Measurements from ENCODE around the gene THPO.

THPO gene

DNA sequence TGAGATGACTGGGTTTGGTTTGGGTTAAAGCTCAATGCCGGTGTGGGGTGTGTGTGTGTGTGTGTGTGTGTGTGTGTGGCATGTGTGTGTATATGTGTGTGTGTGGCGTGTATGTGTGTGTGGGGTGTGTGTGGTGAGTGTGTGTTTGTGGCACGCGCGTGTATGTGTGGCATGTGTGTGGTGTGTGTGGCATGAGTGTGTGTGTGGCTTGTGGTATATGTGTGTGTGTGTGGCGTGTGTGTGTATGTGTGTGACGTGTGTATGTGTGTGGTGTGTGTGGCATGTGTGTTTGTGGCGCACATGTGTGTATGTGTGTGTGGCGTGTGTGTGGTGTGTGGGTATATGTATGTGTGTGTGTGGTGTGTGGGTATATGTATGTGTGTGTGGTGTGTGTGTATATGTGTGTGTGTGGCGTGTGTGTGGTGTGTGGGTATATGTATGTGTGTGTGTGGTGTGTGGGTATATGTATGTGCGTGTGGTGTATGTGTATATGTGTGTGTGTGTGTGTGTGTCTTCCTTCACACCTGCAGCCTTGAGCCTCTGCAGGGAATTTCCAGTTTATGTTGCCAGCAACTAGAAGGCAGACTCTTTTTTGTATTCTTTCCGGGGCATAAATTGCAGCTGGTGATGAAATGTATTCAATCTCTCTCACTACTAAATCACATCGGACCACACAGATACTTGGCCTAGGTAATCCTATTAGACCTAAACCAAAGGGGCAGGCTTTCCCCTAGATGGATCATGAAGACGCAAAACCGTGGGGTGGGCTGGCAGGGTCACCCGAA lies 36.6 kb upstream of the THPO start:
- Histone ChIP-seq H3K36me3 (ENCODE audit: control insufficient read depth, insufficient read depth, low read length) (no peaks in the 10 kb centered on the region), H2BK5ac (ENCODE audit: low read length) (no peak overlapping the region), H3K27me3 (ENCODE audit: insufficient read depth, low read length, poor library complexity) (no peaks in the 10 kb centered on the region), H2BK120ac (ENCODE audit: low read depth, low read length) (no peak overlapping the region), H3K23ac (ENCODE audit: low read length) (no peak overlapping the region), H3K79me1 (ENCODE audit: low read length) (no peaks in the 10 kb centered on the region), H3K4me3 (ENCODE audit: low read length) (no peak overlapping the region), H3K27ac (ENCODE audit: low read depth, low read length) (no peak overlapping the region), H3K4ac (ENCODE audit: low read depth, low read length) (no peak overlapping the region), H3K56ac (ENCODE audit: low read length) (no peak overlapping the region), H3K4me2 (ENCODE audit: low read length) (no peak overlapping the region), H3K9ac (ENCODE audit: low read length) (no peak overlapping the region), H2BK15ac (replicated peaks; ENCODE audit: low read depth) (no peak overlapping the region), H2AK5ac (ENCODE audit: low read length) (no peak overlapping the region), H3K79me2 (ENCODE audit: control insufficient read depth, insufficient read depth, low read length) (no peaks in the 10 kb centered on the region), H3K4me1 (ENCODE audit: control insufficient read depth, low read depth, low read length) (no peaks in the 10 kb centered on the region), H4K8ac (ENCODE audit: low read depth, low read length) (no peak overlapping the region), H4K5ac (ENCODE audit: low read length) (no peak overlapping the region), H3K18ac (ENCODE audit: low read length) (no peak overlapping the region)
- DNase-seq: no peak
- WGBS (ENCODE audit: extremely low coverage, insufficient coverage, low lambda C conversion rate): 100% methylated on average over 6 of the region's 16 CpGs

DNA sequence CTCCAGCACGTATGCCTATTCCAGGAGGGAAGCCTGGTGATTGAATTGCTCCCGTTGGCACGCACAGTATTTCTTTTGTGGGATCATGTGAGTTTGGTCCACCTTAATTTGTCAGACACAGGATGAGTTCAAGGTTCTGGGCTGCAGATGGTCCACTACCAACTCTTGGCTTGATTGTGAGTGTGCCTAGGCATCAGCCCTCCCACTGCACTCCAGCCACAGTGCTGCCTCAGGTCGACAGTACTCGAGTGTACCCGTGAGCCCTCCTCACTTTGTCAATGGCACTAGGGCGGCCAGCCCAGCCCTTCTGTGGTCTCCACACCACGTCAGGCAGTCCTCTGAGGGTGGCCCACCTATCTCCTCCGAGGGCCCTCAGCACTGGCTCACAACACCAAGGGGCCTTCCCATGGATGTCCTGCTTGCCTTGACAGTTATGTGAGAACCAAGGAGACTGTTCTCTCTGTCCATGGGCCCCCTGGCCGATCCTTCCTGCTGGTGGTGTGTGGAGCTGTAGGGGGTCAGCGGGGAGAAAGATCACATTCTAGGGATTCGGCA lies 32.0 kb upstream of the THPO start:
- no peak overlapping the region for H2BK15ac ChIP-seq (replicated peaks; ENCODE audit: low read depth)
- no peak overlapping the region for H2BK5ac ChIP-seq (ENCODE audit: low read length)
- H3K79me2 ChIP-seq (ENCODE audit: control insufficient read depth, insufficient read depth, low read length): no peaks in the 10 kb centered on the region
- no peak overlapping the region for H3K23ac ChIP-seq (ENCODE audit: low read length)
- no peak overlapping the region for H3K4ac ChIP-seq (ENCODE audit: low read depth, low read length)
- H4K5ac ChIP-seq (ENCODE audit: low read length): no peak overlapping the region
- no peak overlapping the region for H3K4me3 ChIP-seq (ENCODE audit: low read length)
- no peaks in the 10 kb centered on the region for H3K27me3 ChIP-seq (ENCODE audit: insufficient read depth, low read length, poor library complexity)
- no peak overlapping the region for H3K18ac ChIP-seq (ENCODE audit: low read length)
- H3K79me1 ChIP-seq (ENCODE audit: low read length): no peaks in the 10 kb centered on the region
- H4K8ac ChIP-seq (ENCODE audit: low read depth, low read length): no peak overlapping the region
- no CpG with 5 or more reads among the region's 12 CpGs for WGBS (ENCODE audit: extremely low coverage, insufficient coverage, low lambda C conversion rate)
- H3K27ac ChIP-seq (ENCODE audit: low read depth, low read length): no peak overlapping the region
- H3K9ac ChIP-seq (ENCODE audit: low read length): no peak overlapping the region
- DNase-seq: no peak
- no peak overlapping the region for H3K56ac ChIP-seq (ENCODE audit: low read length)
- H3K4me1 ChIP-seq (ENCODE audit: control insufficient read depth, low read depth, low read length): no peaks in the 10 kb centered on the region
- H2BK120ac ChIP-seq (ENCODE audit: low read depth, low read length): no peak overlapping the region
- no peaks in the 10 kb centered on the region for H3K36me3 ChIP-seq (ENCODE audit: control insufficient read depth, insufficient read depth, low read length)
- H3K4me2 ChIP-seq (ENCODE audit: low read length): no peak overlapping the region
- no peak overlapping the region for H2AK5ac ChIP-seq (ENCODE audit: low read length)

DNA sequence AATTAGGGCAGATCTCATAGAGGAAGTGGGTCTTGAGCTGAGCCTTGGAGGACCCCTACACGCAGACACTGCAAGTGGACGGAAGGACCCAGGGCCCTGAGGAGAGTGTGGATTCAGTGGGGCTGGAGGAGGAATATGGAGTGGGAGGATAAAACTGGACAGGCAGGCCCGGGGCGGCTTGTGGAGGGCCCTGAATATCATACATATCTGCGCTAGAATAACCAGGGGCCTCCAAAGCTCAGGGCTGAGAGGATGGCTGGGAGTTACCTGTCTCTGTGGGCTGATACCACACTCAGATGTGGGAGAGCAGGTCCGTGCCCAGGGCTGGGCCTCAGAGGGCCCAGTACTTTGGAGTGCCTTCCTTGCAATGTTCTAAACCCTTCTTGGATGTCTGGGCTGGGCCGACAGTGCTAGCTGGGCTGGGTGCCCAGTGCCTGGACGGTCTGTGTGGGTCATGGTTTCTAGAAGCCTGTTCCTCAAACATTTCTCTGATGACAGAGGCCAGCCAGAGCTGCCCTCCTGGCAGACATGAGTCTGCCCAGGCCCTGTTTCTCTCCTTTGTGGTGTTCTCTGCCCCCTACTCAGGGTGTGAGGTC lies 31.4 kb upstream of the THPO start:
- Histone ChIP-seq H3K4me3 (ENCODE audit: low read length) (no peak overlapping the region), H3K23ac (ENCODE audit: low read length) (no peak overlapping the region), H3K79me2 (ENCODE audit: control insufficient read depth, insufficient read depth, low read length) (no peaks in the 10 kb centered on the region), H3K79me1 (ENCODE audit: low read length) (no peaks in the 10 kb centered on the region), H3K4me2 (ENCODE audit: low read length) (no peak overlapping the region), H3K56ac (ENCODE audit: low read length) (no peak overlapping the region), H3K36me3 (ENCODE audit: control insufficient read depth, insufficient read depth, low read length) (no peaks in the 10 kb centered on the region), H4K8ac (ENCODE audit: low read depth, low read length) (no peak overlapping the region), H2BK120ac (ENCODE audit: low read depth, low read length) (no peak overlapping the region), H2BK5ac (ENCODE audit: low read length) (no peak overlapping the region), H3K4me1 (ENCODE audit: control insufficient read depth, low read depth, low read length) (no peaks in the 10 kb centered on the region), H3K27me3 (ENCODE audit: insufficient read depth, low read length, poor library complexity) (no peaks in the 10 kb centered on the region), H3K27ac (ENCODE audit: low read depth, low read length) (no peak overlapping the region), H2AK5ac (ENCODE audit: low read length) (no peak overlapping the region), H4K5ac (ENCODE audit: low read length) (no peak overlapping the region), H2BK15ac (replicated peaks; ENCODE audit: low read depth) (no peak overlapping the region), H3K4ac (ENCODE audit: low read depth, low read length) (no peak overlapping the region), H3K18ac (ENCODE audit: low read length) (no peak overlapping the region), H3K9ac (ENCODE audit: low read length) (no peak overlapping the region)
- DNase-seq: no peak
- WGBS (ENCODE audit: extremely low coverage, insufficient coverage, low lambda C conversion rate): no CpG with 5 or more reads among the region's 8 CpGs

DNA sequence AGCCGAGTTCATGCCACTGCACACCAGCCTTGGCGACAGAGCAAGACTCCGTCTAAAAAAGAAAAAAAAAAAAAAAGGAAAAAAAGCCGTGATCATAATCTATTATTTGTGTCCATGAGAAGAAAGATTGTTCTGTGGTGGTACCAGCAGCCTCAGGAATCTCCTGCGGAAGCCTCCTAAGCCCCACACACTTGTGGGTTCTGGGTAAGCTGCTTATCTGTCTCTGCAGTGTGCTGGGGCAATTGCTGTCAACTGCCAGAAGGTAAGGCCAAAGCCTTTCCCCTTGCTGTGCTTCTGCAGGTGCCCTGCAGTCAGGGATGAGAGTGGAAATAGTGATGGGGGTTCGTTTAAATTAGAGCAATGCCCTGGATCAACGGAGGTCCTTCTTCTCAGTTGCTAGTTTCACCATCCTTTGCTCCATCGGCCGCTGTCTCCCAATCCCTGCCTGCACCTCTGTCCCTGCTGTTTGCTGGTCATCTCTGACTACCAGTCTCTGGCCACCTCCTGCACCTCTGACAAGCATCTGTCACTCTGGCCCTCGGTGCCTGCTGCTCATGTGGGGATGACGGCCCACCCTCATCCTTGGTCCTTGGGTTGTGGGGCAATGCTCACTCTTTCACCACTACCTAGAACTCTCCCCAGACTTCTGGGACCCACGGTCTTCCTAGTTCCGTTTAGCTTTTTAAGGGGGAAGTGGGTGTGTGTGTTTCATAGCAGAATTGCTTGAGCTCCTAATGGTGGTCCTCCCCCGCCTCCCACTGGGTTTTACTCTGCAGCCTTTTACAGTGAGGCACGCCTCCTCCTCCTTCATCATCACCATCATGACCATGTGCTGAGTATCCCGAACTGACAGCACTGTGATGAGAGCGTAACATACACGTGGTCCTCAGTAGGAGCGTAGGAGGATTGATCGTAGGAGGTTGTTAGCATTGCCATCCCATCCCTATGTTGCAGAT lies 27.3 kb upstream of the THPO start:
- Histone ChIP-seq H4K5ac (ENCODE audit: low read length) (no peak overlapping the region), H3K4me2 (ENCODE audit: low read length) (no peak overlapping the region)
- DNase-seq: no peak

DNA sequence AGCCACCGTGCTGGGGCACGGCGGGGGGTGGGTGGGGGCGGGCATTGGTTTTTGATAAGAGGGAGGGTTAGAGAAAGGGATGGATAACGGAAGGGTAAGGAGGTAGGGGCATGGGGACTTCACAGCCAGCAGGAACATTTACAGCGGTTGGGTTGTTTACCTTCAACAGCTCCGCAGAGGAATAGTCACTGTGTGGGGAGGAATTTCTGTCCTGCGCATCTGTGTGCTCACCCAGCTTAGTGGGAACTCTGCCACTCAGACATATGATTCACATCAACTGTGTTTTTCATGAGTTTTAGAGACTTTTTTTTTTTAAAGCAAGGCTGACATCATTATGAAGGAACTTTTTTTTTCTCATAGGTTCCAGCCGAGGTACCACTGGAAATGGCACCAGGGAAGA lies 21.4 kb upstream of the THPO start:
- no peaks in the 10 kb centered on the region for H3K79me1 ChIP-seq (ENCODE audit: low read length)
- no peak overlapping the region for H3K18ac ChIP-seq (ENCODE audit: low read length)
- peak; percentile 46 for DNase-seq
- H2AK5ac ChIP-seq (ENCODE audit: low read length): no peak overlapping the region
- no peak overlapping the region for H3K23ac ChIP-seq (ENCODE audit: low read length)
- no peak overlapping the region for H4K8ac ChIP-seq (ENCODE audit: low read depth, low read length)
- no peak overlapping the region for H2BK5ac ChIP-seq (ENCODE audit: low read length)
- no peak overlapping the region for H2BK120ac ChIP-seq (ENCODE audit: low read depth, low read length)
- H4K5ac ChIP-seq (ENCODE audit: low read length): no peak overlapping the region
- no peak overlapping the region for H3K4me2 ChIP-seq (ENCODE audit: low read length)
- H2BK15ac ChIP-seq (replicated peaks; ENCODE audit: low read depth): no peak overlapping the region
- no peak overlapping the region for H3K9ac ChIP-seq (ENCODE audit: low read length)
- H3K4me3 ChIP-seq (ENCODE audit: low read length): no peak overlapping the region
- no peaks in the 10 kb centered on the region for H3K36me3 ChIP-seq (ENCODE audit: control insufficient read depth, insufficient read depth, low read length)
- no peaks in the 10 kb centered on the region for H3K79me2 ChIP-seq (ENCODE audit: control insufficient read depth, insufficient read depth, low read length)
- H3K27ac ChIP-seq (ENCODE audit: low read depth, low read length): no peak overlapping the region
- no peaks in the 10 kb centered on the region for H3K4me1 ChIP-seq (ENCODE audit: control insufficient read depth, low read depth, low read length)
- no peak overlapping the region for H3K4ac ChIP-seq (ENCODE audit: low read depth, low read length)
- H3K27me3 ChIP-seq (ENCODE audit: insufficient read depth, low read length, poor library complexity): no peaks in the 10 kb centered on the region
- WGBS (ENCODE audit: extremely low coverage, insufficient coverage, low lambda C conversion rate): no CpG with 5 or more reads among the region's 9 CpGs
- no peak overlapping the region for H3K56ac ChIP-seq (ENCODE audit: low read length)

More for the DNA sequence above, 27.3 kb upstream of the THPO start:
- Histone ChIP-seq H2BK5ac (ENCODE audit: low read length) (no peak overlapping the region), H3K18ac (ENCODE audit: low read length) (no peak overlapping the region), H3K23ac (ENCODE audit: low read length) (peak overlapping the region; percentile 3), H3K79me1 (ENCODE audit: low read length) (no peaks in the 10 kb centered on the region), H3K79me2 (ENCODE audit: control insufficient read depth, insufficient read depth, low read length) (no peaks in the 10 kb centered on the region), H2BK15ac (replicated peaks; ENCODE audit: low read depth) (no peak overlapping the region), H3K4ac (ENCODE audit: low read depth, low read length) (no peak overlapping the region), H3K27me3 (ENCODE audit: insufficient read depth, low read length, poor library complexity) (no peaks in the 10 kb centered on the region), H3K36me3 (ENCODE audit: control insufficient read depth, insufficient read depth, low read length) (no peaks in the 10 kb centered on the region), H2AK5ac (ENCODE audit: low read length) (no peak overlapping the region), H3K56ac (ENCODE audit: low read length) (peak overlapping the region; percentile 42), H2BK120ac (ENCODE audit: low read depth, low read length) (no peak overlapping the region), H3K27ac (ENCODE audit: low read depth, low read length) (no peak overlapping the region), H4K8ac (ENCODE audit: low read depth, low read length) (no peak overlapping the region), H3K9ac (ENCODE audit: low read length) (no peak overlapping the region), H3K4me3 (ENCODE audit: low read length) (no peak overlapping the region), H3K4me1 (ENCODE audit: control insufficient read depth, low read depth, low read length) (no peaks in the 10 kb centered on the region)
- WGBS (ENCODE audit: extremely low coverage, insufficient coverage, low lambda C conversion rate): no CpG with 5 or more reads among the region's 20 CpGs

All from mesendoderm (in vitro differentiated cells).